SK-N-SH (cell line): ENCODE data around the gene LPIN2.

ENCODE experiments used
- CTCF ChIP-seq: fragments of 200-600 bp; sonication (generic); IDR thresholded peaks from 2 replicates; pipeline ENCODE4 v1.6.1; 2017; ENCODE audit warnings: antibody characterized with exemption, mild to moderate bottlenecking, moderate library complexity
- EP300 ChIP-seq, 2 experiments: IDR thresholded peaks; 2 replicates each; pipeline versions ENCODE4 v1.4.0 to v1.6.1; 2012; ENCODE audit warnings: borderline replicate concordance in 1 of 2, low read depth in 1 of 2, low read length in 1 of 2
- NRF1 ChIP-seq: IDR thresholded peaks from 2 replicates; pipeline ENCODE4 v1.6.1; 2012; ENCODE audit warnings: low read depth, mild to moderate bottlenecking, low read length

GRCh38 chr18:3060667-3061580 is 48.0 kb upstream of the LPIN2 start:
- no peak for TF ChIP-seq CTCF
- TF ChIP-seq NRF1 = no peak
- TF ChIP-seq EP300 (IDR thresholded peaks at IDR 0.05; ENCODE audit: borderline replicate concordance in 1 of 2, low read depth in 1 of 2, low read length in 1 of 2) = no peak
